COLO668 (cell line): Measurements from ENCODE around the gene TSSK6.
A peak's percentile ranks its signal among the peaks of the same experiment; 100 is the strongest.

Source experiments
- DNase-seq: peaks from one replicate; lab custom pipeline; 2025; ENCODE audit not compliant: unreplicated experiment; lab: John Stamatoyannopoulos, UW

Gene TSSK6

GRCh38 chr19:19514881-19515641 is at the start of gene TSSK6:
TSS of gene TSSK6 (minus strand) at chr19:19515548. CDS start at chr19:19515427, 121 bp downstream.
- no peak for DNase-seq

GRCh38 chr19:19563348-19563848 is 48.0 kb upstream of the TSSK6 start:
- DNase-seq = no peak

- no peak for DNase-seq
Observed at GRCh38 chr19:19562665-19563347, 47.5 kb upstream of the TSSK6 start.

GRCh38 chr19:19561946-19562664 is 46.8 kb upstream of the TSSK6 start:
- no peak for DNase-seq

DNA sequence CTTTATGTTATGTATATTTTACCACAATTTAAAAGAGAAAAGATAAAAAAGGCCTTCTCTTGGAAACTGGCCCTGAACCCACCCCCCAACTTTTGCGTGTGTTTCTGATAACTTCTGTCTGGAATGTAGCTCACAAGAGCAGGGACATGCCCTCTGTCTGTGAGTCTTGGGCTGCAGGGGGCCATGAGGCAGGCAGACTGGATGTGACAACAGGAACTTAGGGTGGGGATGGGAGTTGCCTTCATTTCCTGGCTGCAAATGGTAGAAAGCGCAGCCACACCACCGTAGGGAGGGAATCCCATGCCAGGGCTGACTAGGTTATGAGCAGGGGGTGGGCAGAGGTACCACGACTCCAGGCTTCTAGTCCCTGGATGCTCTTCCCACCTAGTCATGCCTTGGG is 44.6 kb upstream of the TSSK6 start:
- DNase-seq = no peak

DNA sequence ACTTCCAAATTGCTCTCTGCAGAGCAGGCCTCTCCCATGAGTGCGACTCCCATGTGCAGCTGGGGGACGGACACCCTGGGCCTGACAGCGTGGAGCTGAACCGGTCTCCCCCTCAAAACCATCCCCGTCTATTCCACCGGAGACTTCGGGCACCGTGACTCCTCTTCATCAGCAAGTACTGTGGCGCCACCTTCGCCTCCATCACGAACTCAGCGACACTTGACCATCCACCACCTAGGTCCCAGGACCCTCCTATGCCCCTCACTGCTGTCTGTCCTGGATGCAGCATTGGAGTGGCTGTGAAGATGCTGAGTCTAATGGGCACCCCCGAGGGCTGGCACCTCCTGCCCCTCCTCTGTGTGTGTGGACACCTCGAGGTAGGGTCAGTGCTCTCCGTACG is 43.3 kb upstream of the TSSK6 start:
- no peak for DNase-seq

DNA sequence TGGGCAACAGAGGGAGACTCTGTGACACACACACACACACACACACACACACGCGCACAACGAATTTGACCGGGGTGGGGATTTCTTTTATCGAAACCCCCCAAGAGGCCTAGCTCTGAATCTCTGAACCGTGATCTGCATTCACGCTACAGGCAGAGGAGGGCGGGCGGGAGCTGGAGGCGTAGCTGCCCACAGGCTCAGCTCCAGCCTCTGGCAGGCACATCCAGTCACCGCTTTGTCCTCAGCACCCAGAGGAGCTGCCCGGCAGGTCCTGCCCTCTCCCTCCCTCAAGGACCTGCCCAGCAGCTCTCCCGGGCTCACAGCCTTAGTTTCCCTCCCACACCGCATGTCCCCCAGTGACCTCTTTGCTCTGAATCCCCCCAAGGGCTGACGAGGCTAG is 42.7 kb upstream of the TSSK6 start:
- DNase-seq = no peak

GRCh38 chr19:19554074-19555023 is 39.0 kb upstream of the TSSK6 start:
- DNase-seq = peak; percentile 54

GRCh38 chr19:19553670-19554069 is 38.3 kb upstream of the TSSK6 start:
- no peak for DNase-seq

GRCh38 chr19:19552798-19553197 is 37.5 kb upstream of the TSSK6 start:
- DNase-seq = peak; percentile 20

GRCh38 chr19:19551853-19552192 is 36.5 kb upstream of the TSSK6 start:
- no peak for DNase-seq

GRCh38 chr19:19550972-19551852 is 35.9 kb upstream of the TSSK6 start:
- DNase-seq = no peak

DNA sequence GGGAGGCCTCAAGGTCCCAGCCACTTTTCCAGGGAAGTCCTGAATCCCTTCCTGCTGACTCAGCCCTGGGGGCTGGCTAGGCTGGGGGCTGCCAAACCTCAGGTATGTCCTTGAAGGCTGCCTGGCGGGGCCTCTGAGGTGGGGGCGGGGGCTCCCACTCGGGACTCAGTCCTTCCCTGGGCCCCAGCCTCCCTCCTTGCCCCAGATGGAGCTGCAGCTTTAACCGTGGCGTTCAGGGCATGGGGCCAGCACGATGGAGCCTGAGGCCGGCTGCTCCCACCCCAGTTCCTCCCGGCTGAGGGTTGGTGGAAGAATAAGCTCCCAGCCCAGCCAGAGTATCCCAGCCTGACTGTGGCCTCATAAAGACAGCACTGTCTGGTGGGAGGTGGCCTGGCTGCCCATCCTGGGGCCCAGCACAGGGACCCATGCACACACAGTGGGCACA is 35.2 kb upstream of the TSSK6 start:
- no peak for DNase-seq

DNA sequence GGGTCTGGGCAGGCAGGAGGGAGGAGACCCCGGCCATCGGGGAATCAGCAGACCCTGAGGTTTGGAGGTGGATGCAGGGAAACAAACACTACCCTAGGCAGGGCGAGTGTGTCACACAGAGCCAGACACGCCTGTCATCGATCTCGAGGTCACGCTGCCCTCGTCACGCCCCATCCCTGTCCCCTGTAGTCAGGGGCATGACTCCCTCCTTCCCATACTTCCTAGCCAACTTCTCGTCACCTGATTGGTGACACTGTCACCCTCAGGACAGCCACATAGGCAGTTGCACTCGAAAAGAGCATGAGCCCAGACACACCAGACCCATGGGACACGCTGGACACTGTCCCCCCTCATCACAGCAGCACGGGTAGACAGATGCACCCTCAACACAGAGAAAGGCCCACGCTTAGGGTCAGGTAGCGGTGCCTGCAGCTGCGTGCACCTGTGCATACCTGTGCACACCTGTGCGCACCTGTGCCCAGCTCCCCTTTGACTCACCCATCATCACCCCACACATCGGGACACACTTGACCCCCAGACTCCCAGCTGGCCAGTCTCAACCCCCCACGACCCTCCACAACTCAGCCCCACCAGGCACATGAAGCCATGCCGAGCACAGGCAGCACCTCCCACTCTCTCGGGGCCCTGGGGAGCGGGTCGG is 34.6 kb upstream of the TSSK6 start:
- DNase-seq = no peak

DNA sequence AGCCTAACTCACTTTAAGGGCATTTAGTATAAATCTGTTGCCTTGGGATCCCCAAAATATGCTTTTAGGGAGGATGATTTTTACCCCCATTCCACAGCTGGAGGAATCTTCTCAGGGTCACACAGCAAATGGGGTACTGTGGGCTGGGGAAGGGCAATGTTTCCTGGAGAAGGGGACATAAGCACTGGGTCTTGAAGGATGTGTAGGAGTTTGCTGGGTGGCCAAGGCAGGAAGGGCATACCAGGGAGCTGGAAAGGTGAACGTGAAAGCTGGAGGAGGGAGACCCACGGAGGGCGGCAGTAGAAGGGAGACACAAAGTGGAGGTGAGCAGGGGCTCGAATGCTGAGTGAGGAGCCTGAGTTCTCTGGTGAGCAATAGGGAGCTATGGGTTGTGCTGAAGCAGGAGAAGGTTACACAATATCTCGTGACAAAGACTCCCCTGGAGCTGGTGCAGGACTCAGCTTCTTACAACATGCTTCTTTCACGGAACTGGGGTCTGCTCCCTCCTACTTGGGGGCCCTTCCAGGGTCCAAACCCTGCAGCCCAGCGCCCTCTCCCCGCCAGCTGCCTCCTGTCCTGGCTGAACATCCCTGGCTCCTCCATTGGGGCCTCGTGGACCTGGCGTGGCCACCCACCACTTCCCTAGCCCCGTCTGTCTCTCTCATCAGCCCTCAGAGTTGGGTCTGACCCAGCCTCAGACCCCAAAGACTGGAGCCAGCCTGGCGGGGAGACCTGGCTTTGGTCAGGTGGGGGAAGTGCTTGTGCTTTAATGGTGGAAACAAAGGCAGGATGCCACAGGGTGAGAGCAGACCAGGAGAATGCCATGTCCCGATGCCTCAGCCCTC is 33.8 kb upstream of the TSSK6 start:
- no peak for DNase-seq

DNA sequence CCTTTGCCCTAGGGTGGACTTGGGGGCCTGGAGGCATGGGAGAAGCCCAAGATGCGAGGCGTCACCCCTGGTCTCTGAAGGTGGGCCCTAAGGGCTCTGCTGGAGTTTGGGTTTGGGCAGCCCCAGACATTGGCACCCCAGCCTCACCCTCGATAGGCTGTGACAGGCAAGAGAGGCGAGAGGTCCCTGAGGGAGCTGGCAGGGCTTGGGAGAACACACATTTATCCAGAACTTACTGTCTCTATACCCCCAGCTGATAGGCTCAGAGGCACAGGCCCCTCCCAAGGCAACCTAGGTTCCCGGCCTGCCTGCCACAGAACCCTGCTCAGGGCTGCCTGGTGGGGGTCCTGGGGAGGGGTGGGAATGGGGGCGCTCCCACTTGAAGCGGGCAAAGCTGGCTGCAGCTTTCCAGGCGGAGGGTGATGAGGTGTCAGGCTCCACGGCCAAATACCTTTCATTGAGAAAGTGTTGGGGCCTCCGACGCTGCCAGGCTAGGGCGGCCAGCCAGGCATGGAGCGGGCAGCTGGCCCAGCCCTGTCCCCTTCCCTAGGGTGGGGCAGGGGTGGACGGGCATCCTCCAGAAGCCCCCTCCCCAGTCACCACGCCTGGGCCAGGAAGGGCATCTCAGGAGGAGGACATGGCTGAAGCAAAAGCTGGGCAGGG is 32.5 kb upstream of the TSSK6 start:
- no peak for DNase-seq

GRCh38 chr19:19546751-19547162 is 31.4 kb upstream of the TSSK6 start:
- DNase-seq = no peak

DNA sequence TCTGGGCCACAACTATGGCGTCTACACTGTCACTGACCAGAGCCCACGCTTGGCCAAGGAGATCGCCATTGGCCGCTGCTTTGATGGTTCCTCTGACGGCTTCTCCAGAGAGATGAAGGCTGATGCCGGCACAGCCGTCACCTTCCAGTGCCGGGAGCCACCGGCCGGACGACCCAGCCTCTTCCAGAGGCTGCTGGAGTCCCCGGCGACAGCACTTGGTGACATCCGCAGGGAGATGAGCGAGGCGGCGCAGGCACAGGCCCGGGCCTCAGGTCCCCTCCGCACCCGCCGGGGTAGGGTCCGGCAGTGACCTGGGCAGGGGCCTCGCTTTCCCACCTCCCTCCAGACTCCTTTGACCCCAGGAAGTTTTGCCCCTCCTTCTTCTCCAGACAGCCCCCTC is 30.4 kb upstream of the TSSK6 start:
- DNase-seq = no peak
